HepG2 (cell line): Measurements from ENCODE around the gene CHADL. TPM values are rescaled to one million over a fixed set of nuclear protein-coding genes. Genes with fewer than 3 reads are reported as not detected.
A peak's percentile ranks its signal among the peaks of the same experiment; 100 is the strongest.

Experiments used
- BORCS8-MEF2B ChIP-seq: sonication (generic); formaldehyde crosslinking; IDR thresholded peaks from 2 replicates; pipeline ENCODE4 v1.8.0; 2022; ENCODE audit warnings: mild to moderate bottlenecking, missing genetic modification reagents
- FOXC1 ChIP-seq: sonication (generic); formaldehyde crosslinking; IDR thresholded peaks from 2 replicates; pipeline ENCODE4 v1.8.0; 2022; ENCODE audit warnings: mild to moderate bottlenecking, missing genetic modification reagents, borderline replicate concordance
- GMEB1 ChIP-seq: sonication (generic); formaldehyde crosslinking; IDR thresholded peaks from 2 replicates; pipeline ENCODE4 v1.5.1; 2020; ENCODE audit warnings: missing genetic modification reagents, mild to moderate bottlenecking, borderline replicate concordance
- HCFC1 ChIP-seq: fragments of 150-350 bp; IDR thresholded peaks from 2 replicates; pipeline ENCODE4 v1.6.1; 2014; ENCODE audit warnings: low read depth, low read length
- HHEX ChIP-seq: IDR thresholded peaks from 2 replicates; pipeline ENCODE4 v1.6.1; 2016; ENCODE audit warnings: control low read depth
- ISL2 ChIP-seq: sonication (generic); formaldehyde crosslinking; IDR thresholded peaks from 2 replicates; pipeline ENCODE4 v1.5.0; 2020; ENCODE audit warnings: missing genetic modification reagents
- JDP2 ChIP-seq: sonication (generic); formaldehyde crosslinking; IDR thresholded peaks from 2 replicates; pipeline ENCODE4 v1.8.1; 2022; ENCODE audit warnings: missing genetic modification reagents, borderline replicate concordance
- MAFG ChIP-seq: sonication (generic); formaldehyde crosslinking; IDR thresholded peaks from 2 replicates; pipeline ENCODE4 v1.5.1; 2020; ENCODE audit warnings: mild to moderate bottlenecking, missing genetic modification reagents
- MEIS1 ChIP-seq: sonication (generic); formaldehyde crosslinking; IDR thresholded peaks from 2 replicates; pipeline ENCODE4 v1.9.0; 2021; ENCODE audit warnings: mild to moderate bottlenecking, missing genetic modification reagents, moderate library complexity, borderline replicate concordance
- MXD4 ChIP-seq: IDR thresholded peaks from 2 replicates; pipeline ENCODE4 v1.6.1; 2016; ENCODE audit warnings: mild to moderate bottlenecking, missing biosample characterization, missing genetic modification reagents
- NFE2 ChIP-seq: sonication (generic); formaldehyde crosslinking; IDR thresholded peaks from 2 replicates; pipeline ENCODE4 v1.4.0; 2020; ENCODE audit warnings: missing genetic modification reagents
- PAF1 ChIP-seq: IDR thresholded peaks from 2 replicates; pipeline ENCODE4 v1.6.1; 2016; ENCODE audit warnings: missing genetic modification reagents, missing compliant biosample characterization
- RFX5 ChIP-seq: IDR thresholded peaks from 2 replicates; pipeline ENCODE4 v1.6.1; 2011; ENCODE audit warnings: low read depth, low read length, improper control_type of control experiment
- SRF ChIP-seq: IDR thresholded peaks from 2 replicates; pipeline ENCODE4 v1.6.1; 2011; ENCODE audit warnings: mild to moderate bottlenecking, low read depth, low read length, moderate library complexity
- SRSF4 ChIP-seq: fragments of 200-400 bp; formaldehyde crosslinking; IDR thresholded peaks from one replicate; pipeline ENCODE4 v1.6.1; 2018; ENCODE audit warnings: mild to moderate bottlenecking, low read depth, low read length, moderate library complexity; ENCODE audit not compliant: poor library complexity, severe bottlenecking
- THAP9 ChIP-seq: sonication (generic); formaldehyde crosslinking; IDR thresholded peaks from 2 replicates; pipeline ENCODE4; 2020; ENCODE audit warnings: missing genetic modification reagents, mild to moderate bottlenecking, borderline replicate concordance
- TP53 ChIP-seq: sonication (generic); formaldehyde crosslinking; conservative IDR thresholded peaks from 2 replicates; pipeline ENCODE4 v1.4.0; 2020; ENCODE audit warnings: missing genetic modification reagents
- USF2 ChIP-seq, 2 experiments: sonication (generic) in 1 of 2; formaldehyde crosslinking in 1 of 2; IDR thresholded peaks; 2 replicates each; pipeline versions ENCODE4 v1.5.1 to v1.6.1; 2011 to 2020; ENCODE audit warnings: borderline replicate concordance in 1 of 2, low read depth in 1 of 2, low read length in 1 of 2, mild to moderate bottlenecking in 1 of 2, missing genetic modification reagents in 1 of 2, moderate library complexity in 1 of 2
- ZNF20 ChIP-seq: sonication (generic); formaldehyde crosslinking; IDR thresholded peaks from 2 replicates; pipeline ENCODE4 v1.4.0; 2020; ENCODE audit warnings: mild to moderate bottlenecking, moderate library complexity, missing genetic modification reagents
- ZNF747 ChIP-seq: sonication (generic); formaldehyde crosslinking; IDR thresholded peaks from 2 replicates; pipeline ENCODE4 v1.8.1; 2023; ENCODE audit warnings: missing genetic modification reagents, mild to moderate bottlenecking, borderline replicate concordance
- ZNF878 ChIP-seq: sonication (generic); formaldehyde crosslinking; IDR thresholded peaks from 2 replicates; pipeline ENCODE4 v1.8.1; 2023; ENCODE audit warnings: mild to moderate bottlenecking, missing genetic modification reagents, moderate library complexity
- polyA plus RNA-seq, 8 experiments: library from polyadenylated mRNA; depleted of rRNA in 3 of 8; stranded (reverse) in 7 of 8; unstranded in 1 of 8; fragments of >200 nt; fragmentation: Illumina TruSeq in 4 of 8; extraction: Trizol in 4 of 8; gene quantifications; 2 replicates each; pipeline versions ENCODE4 v1.2.1 to v1.2.3, GENCODE V29; 2011 to 2016; ENCODE audit warnings: low read depth in 4 of 8, missing spikeins in 1 of 8, mixed read lengths in 1 of 8; ENCODE audit not compliant: insufficient read depth in 1 of 8
- total RNA-seq, 5 experiments: library from RNA; depleted of rRNA; stranded (reverse); fragments of >200 nt; fragmentation: Illumina TruSeq; extraction: Trizol; gene quantifications; 2 replicates each; pipeline ENCODE4 v1.2.3, GENCODE V29; 2016; ENCODE audit warnings: low read depth in 1 of 5

CHADL gene
- total and polyA plus RNA-seq, 2 of the 13 experiments (the other 11 are each of a cell fraction or from before 2014, with no cell fraction given) = 2.8 to 8.1 TPM

- TF ChIP-seq ZNF747 (CRISPR knock-in tag) = peak; percentile 33; the same call in 1 of the 2 replicates
- peak; percentile 93 for TF ChIP-seq HCFC1
- TF ChIP-seq NFE2 (CRISPR knock-in tag) = no peak
- TF ChIP-seq GMEB1 = peak; percentile 84
- peak; percentile 74; the same call in 1 of the 2 replicates for TF ChIP-seq ZNF878
- no peak for TF ChIP-seq PAF1 (CRISPR knock-in tag)
- peak; percentile 73 for TF ChIP-seq RFX5
- TF ChIP-seq THAP9 (CRISPR knock-in tag) = peak; percentile 81; the same call in 1 of the 2 replicates
- no peak for TF ChIP-seq MEIS1 (CRISPR knock-in tag)
- no peak for TF ChIP-seq ZNF20
- no peak for TF ChIP-seq SRF
- no peak for TF ChIP-seq SRSF4
- TF ChIP-seq JDP2 (CRISPR knock-in tag) = no peak
- TF ChIP-seq MXD4 = peak; percentile 91; the same call in 1 of the 2 replicates
- no peak for TF ChIP-seq MAFG (CRISPR knock-in tag)
- TF ChIP-seq ISL2 (CRISPR knock-in tag) = no peak; the same call in 1 of the 2 replicates
- TF ChIP-seq BORCS8-MEF2B (CRISPR knock-in tag) = peak; percentile 77
- TF ChIP-seq FOXC1 (CRISPR knock-in tag) = peak; percentile 29; the same call in 1 of the 2 replicates
- TF ChIP-seq USF2 (IDR thresholded peaks at IDR 0.05; ENCODE audit: low read depth, low read length) = no peak
- TF ChIP-seq USF2 (CRISPR knock-in tag; IDR thresholded peaks at IDR 0.05; ENCODE audit: borderline replicate concordance) = peak; percentile 47
- no peak for TF ChIP-seq TP53 (CRISPR knock-in tag)
- TF ChIP-seq HHEX (CRISPR knock-in tag) = no peak
Observed at GRCh38 chr22:41204992-41205900, 35.5 kb downstream of the CHADL start, which contains the start of gene L3MBTL2 (continued).
